NCI-H2227 treated with DMSO at 0.1 percent for 48 hours (cell line): ENCODE data around the gene BCAS4.
"Not testable (repeated sequence)": the region's sequence is repeated elsewhere in the genome, so short reads cannot be mapped to it uniquely, and the experiment has no call there.

Source experiments
- DNase-seq: peaks from one replicate; lab custom pipeline; 2025; lab: John Stamatoyannopoulos, UW

The BCAS4 gene

DNA sequence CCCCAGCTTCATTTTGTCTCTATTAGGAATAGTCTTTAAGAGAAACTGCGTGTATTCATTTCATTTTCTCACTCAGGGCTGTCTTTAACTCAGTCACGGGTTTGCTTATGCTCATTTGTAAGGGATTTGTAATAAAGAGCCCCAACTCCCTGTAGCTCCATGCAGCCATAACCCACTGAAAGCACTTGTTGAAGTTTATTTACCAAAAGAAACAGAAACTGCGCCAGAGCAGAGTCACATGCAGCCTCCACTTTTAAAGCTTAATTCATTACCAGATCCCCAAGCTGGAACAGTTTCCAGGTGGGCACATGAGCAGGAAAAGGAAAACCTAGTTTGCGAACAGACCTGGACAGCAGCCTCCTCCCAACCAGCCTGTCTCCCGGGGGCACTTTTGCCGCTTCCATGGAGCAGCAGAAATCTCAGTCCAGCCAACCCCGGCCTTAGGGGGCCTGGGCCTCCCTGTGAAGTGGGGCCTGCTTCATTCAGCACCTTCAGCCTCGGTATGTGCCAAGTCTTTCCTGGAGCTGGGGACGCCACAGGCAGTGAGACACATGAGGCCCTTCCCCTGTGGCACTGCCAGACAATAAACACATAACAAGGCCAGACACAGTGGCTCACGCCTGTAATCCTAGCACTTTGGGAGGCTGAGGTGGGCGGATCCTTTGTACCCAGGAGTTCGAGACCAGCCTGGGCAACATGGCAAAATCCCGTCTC lies 4.5 kb downstream of the BCAS4 start:
- no peak for DNase-seq

DNA sequence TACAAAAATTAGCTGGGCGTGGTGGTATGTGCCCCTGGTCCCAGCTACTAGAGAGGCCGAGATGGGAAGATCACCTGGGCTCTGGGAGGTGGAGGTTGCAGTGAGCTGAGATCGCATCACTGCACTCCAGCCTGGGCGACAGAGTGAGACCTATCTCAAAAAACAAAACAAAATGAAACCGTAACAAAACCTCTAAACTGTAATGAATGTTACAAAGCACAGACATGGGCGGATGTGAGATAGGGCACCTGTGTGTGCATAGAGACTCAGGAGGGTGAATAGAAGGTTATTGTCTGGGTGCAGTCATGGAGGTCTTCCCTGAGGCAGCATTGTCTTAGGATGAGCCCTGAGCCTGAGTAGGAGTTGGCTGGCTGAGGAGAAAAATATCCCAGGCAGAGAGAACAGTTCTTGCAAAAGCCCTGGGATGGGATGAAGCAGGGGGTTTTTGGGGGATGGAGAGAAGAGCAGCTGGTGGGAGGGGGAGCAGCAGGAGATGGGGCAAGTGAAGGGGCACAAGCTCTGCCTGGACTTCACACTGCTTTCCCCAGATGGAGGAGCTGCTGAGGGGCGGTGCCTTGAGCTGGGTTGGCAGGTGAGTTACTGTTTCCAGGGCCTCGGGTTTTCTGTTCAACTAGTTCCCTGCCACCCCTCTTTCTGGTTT lies 5.2 kb downstream of the BCAS4 start:
- DNase-seq, result no peak

GRCh38 chr20:50800986-50801746 lies 6.3 kb downstream of the BCAS4 start:
- not testable (repeated sequence) for DNase-seq

GRCh38 chr20:50801747-50802125 lies 6.9 kb downstream of the BCAS4 start:
- DNase-seq, result no peak

- DNase-seq, result no peak
These were observed 7.4 kb downstream of the BCAS4 start for GRCh38 chr20:50802289-50802688.

DNA sequence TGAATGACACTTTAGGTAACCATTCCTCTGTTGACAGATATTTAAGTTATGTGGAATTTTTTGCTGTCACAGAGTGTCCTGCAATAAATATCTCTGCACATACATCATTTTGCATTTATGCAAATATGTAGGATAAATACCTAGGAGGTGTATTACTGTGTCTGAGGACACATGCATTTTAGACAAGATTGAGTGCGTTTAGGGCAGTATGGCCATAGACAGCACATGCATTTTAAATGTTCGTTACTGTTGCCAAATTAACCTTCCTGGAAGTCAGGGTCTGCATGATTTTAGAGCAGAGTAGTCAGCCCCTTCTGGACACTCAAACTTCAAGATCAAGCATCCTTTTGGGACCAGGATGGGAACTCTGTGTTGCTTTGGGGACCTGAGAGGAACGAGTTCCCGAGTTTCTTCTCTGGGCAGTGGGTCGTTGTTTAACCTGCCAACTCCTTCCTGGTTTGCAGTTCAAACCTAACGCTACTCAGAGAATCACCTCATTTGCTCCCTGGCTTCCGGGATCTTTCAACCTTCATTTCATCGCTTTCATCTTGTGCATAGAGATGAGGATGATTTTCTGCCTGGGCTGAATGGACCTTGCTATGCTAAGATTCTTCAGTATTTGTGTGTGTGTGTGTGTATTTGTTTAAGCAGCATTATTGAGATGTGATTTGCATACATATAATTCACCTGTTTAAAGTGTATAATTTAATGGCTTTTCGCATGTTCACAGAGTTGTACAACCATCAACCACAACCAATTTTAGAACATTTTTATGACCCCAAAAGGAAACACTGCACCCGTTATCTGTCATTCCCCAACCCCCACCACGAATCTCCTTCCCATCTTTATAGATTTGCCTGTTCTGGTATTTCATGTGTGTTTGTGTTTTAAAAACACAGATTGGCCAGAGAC lies 9.8 kb downstream of the BCAS4 start:
- no peak for DNase-seq

DNA sequence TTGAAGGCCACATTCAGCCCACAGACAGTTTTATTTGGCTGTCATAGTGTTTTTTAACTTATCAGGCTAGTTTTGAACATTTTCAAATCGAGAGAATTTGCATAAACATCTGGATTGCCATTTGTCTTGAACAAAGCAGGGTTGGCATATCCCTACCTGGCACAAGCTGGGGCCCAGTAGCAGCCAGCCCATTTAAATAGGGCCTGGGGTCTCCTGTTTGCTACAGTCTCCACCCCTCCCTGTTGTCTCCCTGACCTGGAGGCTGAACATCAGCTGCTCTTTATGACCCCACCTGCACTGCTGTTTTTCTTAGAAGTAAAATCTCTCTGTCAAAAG lies 10.5 kb downstream of the BCAS4 start:
- no peak for DNase-seq

DNA sequence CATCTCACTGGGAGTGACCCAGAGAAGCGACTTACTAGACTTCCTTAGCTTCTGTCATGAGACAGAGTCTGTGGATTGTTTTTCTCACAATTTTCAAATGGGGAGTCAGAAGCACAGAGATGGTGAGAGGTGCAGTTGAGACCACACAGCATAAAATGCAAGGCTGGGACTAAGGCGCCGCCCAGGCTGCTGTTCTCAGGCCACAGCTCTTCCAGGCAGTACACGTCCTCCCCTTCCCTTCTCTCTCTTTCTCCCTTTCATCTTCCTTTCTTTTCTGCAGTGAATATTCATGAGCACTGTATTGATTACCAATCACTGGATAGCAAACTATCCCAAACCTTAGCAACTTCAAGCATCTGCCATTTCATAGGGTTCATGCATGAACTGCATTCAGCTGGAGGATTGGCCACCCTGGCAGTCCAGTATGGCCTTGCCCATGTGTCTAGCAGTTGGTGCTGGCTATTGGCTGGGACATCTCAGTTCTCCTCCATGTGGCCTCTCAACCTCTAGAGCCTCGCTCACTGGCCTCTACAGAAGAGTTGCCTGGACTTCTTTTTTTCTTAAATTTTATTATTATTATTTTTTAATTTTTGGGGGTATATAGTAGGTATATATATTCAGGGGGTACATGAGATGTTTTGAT lies 11.4 kb downstream of the BCAS4 start:
- no peak for DNase-seq

DNA sequence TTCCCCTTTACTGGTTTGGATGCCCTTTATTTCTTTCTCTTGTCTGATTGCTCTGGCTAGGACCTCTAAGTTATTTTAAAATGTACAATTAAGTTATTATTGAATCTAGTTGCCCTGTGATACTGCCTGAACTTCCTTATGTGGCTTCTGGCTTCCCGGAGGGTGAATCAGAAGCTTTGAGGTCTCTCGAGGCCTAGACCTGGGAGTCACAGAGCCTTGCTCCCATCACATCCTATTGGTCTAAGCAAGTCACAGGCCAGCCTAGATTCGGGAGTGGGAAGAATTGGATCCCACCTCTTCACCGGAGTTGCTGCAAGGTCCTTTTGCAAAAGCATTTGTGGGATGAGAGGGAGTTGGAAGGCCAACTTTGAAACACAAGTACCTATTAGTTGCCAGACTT lies 15.2 kb downstream of the BCAS4 start:
- DNase-seq, result no peak

DNA sequence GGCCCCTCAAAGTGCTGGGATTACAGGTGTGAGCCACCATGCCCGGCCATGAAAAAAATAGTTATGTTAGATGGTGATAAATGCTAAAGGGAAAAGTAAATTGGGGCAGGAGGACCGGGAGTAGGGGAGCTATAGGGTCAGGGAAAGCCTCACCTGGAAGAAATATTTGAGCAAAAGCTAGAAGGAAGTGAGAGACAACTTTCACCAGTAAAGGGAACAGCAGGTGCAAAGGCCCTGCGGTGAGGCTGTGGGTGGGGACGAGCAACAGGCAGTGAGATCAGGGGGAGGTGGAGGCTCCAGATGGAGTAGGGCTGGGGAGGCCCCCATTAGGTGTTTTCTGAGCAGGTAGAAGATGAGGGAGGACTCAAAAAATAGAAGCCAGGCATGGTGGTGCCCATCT lies 16.0 kb downstream of the BCAS4 start:
- no peak for DNase-seq

DNA sequence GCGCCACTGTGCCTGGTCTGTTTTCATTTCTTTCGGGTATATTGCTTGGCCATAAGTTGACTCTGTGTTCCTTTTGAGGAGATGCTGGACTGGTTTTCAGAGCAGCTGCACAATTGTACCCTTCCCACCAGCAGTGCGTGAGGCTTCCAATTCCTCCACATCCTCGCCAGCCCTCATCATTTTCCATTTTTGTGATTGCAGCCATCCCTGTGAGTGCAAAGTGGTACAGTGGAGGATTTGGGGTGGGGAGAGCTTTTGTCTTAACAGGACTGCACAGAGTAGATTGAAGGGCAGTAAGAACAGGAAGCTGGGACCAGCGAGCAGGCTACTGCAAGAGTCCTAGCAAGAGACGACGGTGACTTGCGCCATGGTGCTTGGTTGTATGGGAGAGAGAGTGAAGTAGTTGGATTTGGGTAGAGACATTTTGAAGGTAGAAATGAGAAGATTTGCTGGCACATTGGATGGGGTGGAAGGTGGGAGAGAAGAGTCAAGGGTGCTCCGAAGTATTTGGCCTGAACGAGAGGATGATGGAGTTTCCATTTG lies 18.3 kb downstream of the BCAS4 start:
- DNase-seq, result no peak

DNA sequence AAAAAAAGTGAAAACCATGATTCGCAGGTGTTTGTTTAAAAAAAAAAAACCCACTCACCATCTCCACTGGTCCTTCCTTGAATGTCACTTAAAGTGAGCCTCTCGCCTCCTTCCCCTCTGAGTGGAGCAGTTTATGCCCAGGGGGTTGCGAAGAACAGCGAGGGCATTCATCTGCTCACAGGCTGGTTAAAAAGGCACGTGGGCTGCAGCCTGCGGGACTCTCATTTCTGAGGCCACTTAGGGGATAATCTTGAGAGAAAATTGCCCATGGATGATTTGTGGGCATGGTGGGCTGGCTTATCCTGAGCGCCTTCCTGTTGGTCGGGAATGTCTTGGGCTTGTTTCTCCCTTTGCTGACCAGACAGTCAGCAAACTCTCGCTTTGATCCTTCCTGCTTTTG lies 18.9 kb downstream of the BCAS4 start:
- DNase-seq, result peak; percentile 89

- no peak for DNase-seq
These were observed 19.7 kb downstream of the BCAS4 start for GRCh38 chr20:50814438-50815161.

- DNase-seq, result peak; percentile 88
These were observed 20.5 kb downstream of the BCAS4 start for GRCh38 chr20:50815162-50815989.

GRCh38 chr20:50817776-50818172 lies 22.9 kb downstream of the BCAS4 start:
- DNase-seq, result no peak

DNA sequence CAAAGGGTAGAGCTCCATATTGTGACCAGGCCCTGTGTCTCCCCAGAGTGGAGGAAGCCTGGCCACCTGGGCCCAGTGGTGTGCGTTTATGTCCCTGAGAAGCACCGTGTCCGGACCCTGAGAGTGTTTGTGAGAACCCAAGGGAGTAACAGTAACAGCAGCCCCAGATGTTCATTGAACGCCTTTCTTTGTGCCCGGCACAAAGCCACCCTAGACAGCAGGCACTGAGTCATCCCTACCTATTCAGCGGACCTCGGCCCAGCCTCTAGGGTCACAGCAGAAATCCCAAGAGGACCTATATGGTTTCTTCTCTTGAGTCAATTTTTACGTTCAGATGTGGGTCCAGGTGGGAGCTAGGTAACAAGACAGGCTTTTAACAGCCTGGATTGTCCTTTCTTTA lies 24.5 kb downstream of the BCAS4 start:
- DNase-seq, result no peak

DNA sequence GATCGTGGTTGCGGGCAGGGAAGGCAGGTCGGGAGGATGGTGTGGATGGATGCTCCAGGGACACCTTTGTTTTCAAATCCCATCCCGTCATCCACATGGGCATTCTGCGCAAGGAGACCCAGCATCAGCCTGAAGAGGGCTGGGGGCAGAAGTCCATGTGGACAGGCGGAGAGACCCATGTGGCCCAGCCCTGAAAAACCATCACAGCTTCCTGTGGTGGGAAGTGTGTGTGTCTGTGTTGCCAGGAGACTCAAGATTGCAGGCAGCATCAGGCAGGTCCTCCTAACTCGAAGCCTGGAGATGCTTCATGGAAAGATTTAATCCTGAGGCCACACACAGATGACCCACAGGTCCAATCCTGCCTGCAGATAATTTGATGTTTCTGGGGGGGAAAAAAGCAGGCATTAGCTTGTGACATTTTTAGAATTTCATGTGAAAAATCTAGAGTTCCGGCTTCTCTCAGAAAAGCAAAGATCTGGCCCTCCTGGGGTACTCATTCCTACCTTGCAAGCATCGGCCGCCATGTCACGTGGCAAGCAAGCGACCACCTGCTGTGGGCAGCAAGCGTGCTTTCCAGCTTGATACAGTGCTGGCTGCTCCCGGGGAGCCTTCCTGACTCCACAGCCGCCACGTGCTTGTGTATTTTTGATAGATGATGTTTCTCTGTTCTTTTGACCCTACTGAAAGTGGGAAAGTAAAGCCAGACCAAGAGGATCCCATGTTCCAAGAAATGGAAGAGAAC lies 25.8 kb downstream of the BCAS4 start:
- peak; percentile 14 for DNase-seq

DNA sequence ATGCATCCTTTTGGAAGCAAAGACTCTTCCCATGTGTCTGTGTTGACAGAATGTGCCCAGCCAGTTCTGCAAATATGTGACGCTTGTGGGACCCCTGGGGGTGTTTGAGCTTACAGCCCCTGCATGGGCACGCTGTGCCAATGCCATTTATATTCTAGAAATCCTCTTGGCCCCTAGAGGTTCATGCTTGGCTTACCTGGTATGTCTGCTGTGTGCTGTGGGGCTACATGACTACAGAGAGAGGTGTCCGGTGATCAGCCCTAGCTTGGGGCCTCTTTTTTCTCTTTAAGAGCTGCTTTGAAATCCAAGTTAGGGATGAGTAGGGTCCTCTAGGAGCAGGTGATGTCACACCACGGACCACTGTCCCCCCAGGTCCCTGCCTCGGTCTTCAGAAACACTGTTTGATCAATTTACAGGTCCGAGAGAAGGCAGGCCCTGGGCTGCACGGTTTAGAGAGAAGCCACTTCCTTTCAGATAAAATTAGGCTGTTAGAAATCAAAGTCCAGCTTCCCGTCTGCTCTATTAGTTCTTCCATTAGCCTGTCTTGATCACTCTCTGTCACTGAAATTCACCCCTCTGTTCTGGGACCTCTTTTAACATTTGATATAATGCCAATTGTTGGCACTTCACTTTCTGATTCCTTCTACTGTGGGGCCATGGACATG lies 26.5 kb downstream of the BCAS4 start:
- no peak for DNase-seq

- DNase-seq, result no peak
These were observed 27.1 kb downstream of the BCAS4 start for GRCh38 chr20:50821994-50822393.
